HTR-8/SVneo (cell line): Measurements from ENCODE around the gene PDILT.

Experiments
- DNase-seq: peaks from one replicate; pipeline ENCODE4 v3.0.0; 2011; ENCODE audit warnings: low spot score, mixed read lengths; ENCODE audit not compliant: insufficient read length
- FAIRE-seq: peaks from 2 replicates; lab custom pipeline; 2011; peaks lifted over from hg19 to GRCh38; lab: Jason Lieb, UNC

PDILT gene

GRCh38 chr16:20410121-20410723, 5.7 kb upstream of the PDILT start:
- FAIRE-seq, result no peak
- no peak for DNase-seq

GRCh38 chr16:20409398-20410120, 5.0 kb upstream of the PDILT start, which contains the start of gene ACSM5:
Gene ACSM5, plus strand, starts transcription at chr16:20409534. Its CDS starts 1,951 bp downstream, at chr16:20411485.
- FAIRE-seq (no peak), DNase-seq (no peak)

- FAIRE-seq, result no peak
Observed at GRCh38 chr16:20402651-20403050, 1.9 kb downstream of the PDILT start.

GRCh38 chr16:20401475-20402016, 3.0 kb downstream of the PDILT start:
- no peak for DNase-seq
- FAIRE-seq, result no peak

More at GRCh38 chr16:20402651-20403050, 1.9 kb downstream of the PDILT start:
- DNase-seq, result no peak

GRCh38 chr16:20401066-20401465, 3.5 kb downstream of the PDILT start:
- no peak for FAIRE-seq
- no peak for DNase-seq

GRCh38 chr16:20399185-20399584, 5.4 kb downstream of the PDILT start:
- DNase-seq (no peak), FAIRE-seq (no peak)

- DNase-seq (no peak), FAIRE-seq (no peak)
Observed at GRCh38 chr16:20398603-20399002, 5.9 kb downstream of the PDILT start.

GRCh38 chr16:20397468-20398074, 7.0 kb downstream of the PDILT start:
- FAIRE-seq, result no peak
- DNase-seq, result no peak

GRCh38 chr16:20396846-20397467, 7.6 kb downstream of the PDILT start:
- FAIRE-seq, result no peak
- no peak for DNase-seq

GRCh38 chr16:20395946-20396345, 8.6 kb downstream of the PDILT start:
- FAIRE-seq, result no peak
- no peak for DNase-seq

- DNase-seq (no peak), FAIRE-seq (no peak)
Observed at GRCh38 chr16:20393801-20394577, 10.5 kb downstream of the PDILT start.

GRCh38 chr16:20391045-20391444, 13.5 kb downstream of the PDILT start:
- FAIRE-seq (peak; percentile 44), DNase-seq (no peak)

GRCh38 chr16:20388854-20389253, 15.7 kb downstream of the PDILT start:
- no peak for FAIRE-seq

GRCh38 chr16:20387978-20388377, 16.6 kb downstream of the PDILT start:
- FAIRE-seq (no peak), DNase-seq (no peak)

More at GRCh38 chr16:20388854-20389253, 15.7 kb downstream of the PDILT start:
- no peak for DNase-seq

GRCh38 chr16:20385844-20386832, 18.4 kb downstream of the PDILT start:
- DNase-seq (peak; percentile 39), FAIRE-seq (no peak)

- FAIRE-seq (no peak), DNase-seq (peak; percentile 62)
Observed at GRCh38 chr16:20383106-20384029, 21.2 kb downstream of the PDILT start.

- no peak for FAIRE-seq
- DNase-seq, result no peak
Observed at GRCh38 chr16:20382202-20382948, 22.2 kb downstream of the PDILT start.
